Loucy (cell line): Measurements from ENCODE around the gene EPHB3.

ENCODE experiments used
- H2AFZ ChIP-seq: fragments of 200-600 bp; sonication (generic); 2 replicates; pipeline ENCODE4 v1.6.0; 2016; ENCODE audit warnings: antibody characterized with exemption, mild to moderate bottlenecking, low read length, moderate library complexity
- H3F3A ChIP-seq: fragments of 200-600 bp; 2 replicates; pipeline ENCODE4 v1.6.0; 2016; ENCODE audit warnings: antibody characterized with exemption, low read depth, mild to moderate bottlenecking
- H3K27me3 ChIP-seq: fragments of 200-600 bp; sonication (generic); 2 replicates; pipeline ENCODE4 v1.6.1; 2014; ENCODE audit warnings: low read length, mild to moderate bottlenecking; ENCODE audit not compliant: insufficient read depth, poor library complexity, severe bottlenecking
- H3K36me3 ChIP-seq: fragments of 200-600 bp; sonication (generic); 2 replicates; pipeline ENCODE4 v1.6.1; 2016; ENCODE audit warnings: low read length; ENCODE audit not compliant: insufficient read depth
- H3K4me1 ChIP-seq: fragments of 200-600 bp; sonication (generic); 2 replicates; pipeline ENCODE4 v1.5.1; 2014; ENCODE audit warnings: low read length, mild to moderate bottlenecking; ENCODE audit not compliant: insufficient read depth, poor library complexity, severe bottlenecking
- H3K4me2 ChIP-seq: fragments of 200-600 bp; sonication (generic); 2 replicates; pipeline ENCODE4 v1.6.0; 2014; ENCODE audit warnings: antibody characterized with exemption, low read length, low read depth, mild to moderate bottlenecking; ENCODE audit not compliant: poor library complexity, severe bottlenecking
- H3K4me3 ChIP-seq: fragments of 200-600 bp; sonication (generic); 2 replicates; pipeline ENCODE4 v1.5.1; 2014; ENCODE audit warnings: low read length, mild to moderate bottlenecking, mixed read lengths; ENCODE audit not compliant: poor library complexity, severe bottlenecking
- H3K79me2 ChIP-seq: fragments of 200-600 bp; sonication (generic); 2 replicates; pipeline ENCODE4 v1.6.1; 2014; ENCODE audit warnings: low read length; ENCODE audit not compliant: insufficient read depth
- H3K9ac ChIP-seq: fragments of 200-600 bp; sonication (generic); 2 replicates; pipeline ENCODE4 v1.6.0; 2014; ENCODE audit warnings: mild to moderate bottlenecking, low read depth, low read length, moderate library complexity; ENCODE audit not compliant: poor library complexity, severe bottlenecking
- H3K9me2 ChIP-seq: fragments of 200-600 bp; sonication (generic); replicated peaks from 2 replicates; pipeline ENCODE4 v1.6.1; 2016; ENCODE audit warnings: low read depth, low read length, mixed read lengths
- H3K9me3 ChIP-seq: fragments of 200-600 bp; sonication (generic); 2 replicates; pipeline ENCODE4 v1.6.1; 2014; ENCODE audit warnings: mild to moderate bottlenecking, antibody characterized with exemption, low read length, low read depth; ENCODE audit not compliant: insufficient read depth
- H4K20me1 ChIP-seq: fragments of 200-600 bp; sonication (generic); 2 replicates; pipeline ENCODE4 v1.6.0; 2014; ENCODE audit warnings: antibody characterized with exemption, low read length, mild to moderate bottlenecking; ENCODE audit not compliant: insufficient read depth, poor library complexity, severe bottlenecking
- CTCF ChIP-seq: fragments of 200-600 bp; sonication (generic); conservative IDR thresholded peaks from 2 replicates; pipeline ENCODE4 v1.5.1; 2014; ENCODE audit warnings: mild to moderate bottlenecking, antibody characterized with exemption, low read length
- EZH2phosphoT487 ChIP-seq: fragments of 200-600 bp; IDR thresholded peaks from 2 replicates; pipeline ENCODE4 v1.6.1; 2018; ENCODE audit warnings: antibody characterized with exemption, mild to moderate bottlenecking, moderate library complexity, borderline replicate concordance

EPHB3 gene

DNA sequence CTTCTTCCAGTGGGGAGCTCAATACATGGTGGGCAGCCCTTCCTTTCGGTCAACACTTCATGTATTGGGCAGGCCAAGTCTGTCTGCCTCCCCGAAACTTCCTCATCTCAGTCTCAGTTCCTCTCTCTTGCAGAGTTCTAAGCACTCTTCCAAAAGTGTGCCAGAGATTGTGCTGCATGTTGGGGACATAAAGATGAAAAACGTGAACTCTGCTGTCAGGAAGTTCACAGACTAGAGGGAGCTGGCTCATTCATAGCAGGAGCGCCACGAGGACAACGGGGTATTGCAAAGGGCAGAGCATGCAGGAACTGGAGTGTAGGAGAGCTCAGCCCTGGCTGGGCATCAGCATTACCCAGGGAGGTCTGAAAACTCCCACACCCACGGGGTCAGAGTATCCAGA is 15.3 kb upstream of the EPHB3 start:
- H3K9me3 ChIP-seq: no peaks in the 10 kb centered on the region
- no peak overlapping the region for H3K4me2 ChIP-seq
- no peaks in the 10 kb centered on the region for H3K9me2 ChIP-seq
- H3K4me3 ChIP-seq: no peak overlapping the region
- H4K20me1 ChIP-seq: no peaks in the 10 kb centered on the region
- H2AFZ ChIP-seq: no peak overlapping the region
- H3F3A ChIP-seq: no peaks in the 10 kb centered on the region
- no peak for TF ChIP-seq EZH2phosphoT487
- no peak for TF ChIP-seq CTCF
- no peaks in the 10 kb centered on the region for H3K27me3 ChIP-seq
- no peak overlapping the region for H3K9ac ChIP-seq
- no peaks in the 10 kb centered on the region for H3K36me3 ChIP-seq
- H3K79me2 ChIP-seq: no peaks in the 10 kb centered on the region
- no peaks in the 10 kb centered on the region for H3K4me1 ChIP-seq

- no peaks in the 10 kb centered on the region for H3K79me2 ChIP-seq
- H3K9me3 ChIP-seq: no peaks in the 10 kb centered on the region
- no peaks in the 10 kb centered on the region for H4K20me1 ChIP-seq
- no peak overlapping the region for H3K4me2 ChIP-seq
- H3K36me3 ChIP-seq: no peaks in the 10 kb centered on the region
- no peak overlapping the region for H3K9ac ChIP-seq
- TF ChIP-seq CTCF (no peak), EZH2phosphoT487 (no peak)
- no peak overlapping the region for H2AFZ ChIP-seq
- H3K4me1 ChIP-seq: no peaks in the 10 kb centered on the region
- H3K9me2 ChIP-seq: no peaks in the 10 kb centered on the region
- no peaks in the 10 kb centered on the region for H3F3A ChIP-seq
- H3K27me3 ChIP-seq: no peaks in the 10 kb centered on the region
- H3K4me3 ChIP-seq: no peak overlapping the region
Observed at GRCh38 chr3:184549796-184550577, 11.6 kb upstream of the EPHB3 start.

DNA sequence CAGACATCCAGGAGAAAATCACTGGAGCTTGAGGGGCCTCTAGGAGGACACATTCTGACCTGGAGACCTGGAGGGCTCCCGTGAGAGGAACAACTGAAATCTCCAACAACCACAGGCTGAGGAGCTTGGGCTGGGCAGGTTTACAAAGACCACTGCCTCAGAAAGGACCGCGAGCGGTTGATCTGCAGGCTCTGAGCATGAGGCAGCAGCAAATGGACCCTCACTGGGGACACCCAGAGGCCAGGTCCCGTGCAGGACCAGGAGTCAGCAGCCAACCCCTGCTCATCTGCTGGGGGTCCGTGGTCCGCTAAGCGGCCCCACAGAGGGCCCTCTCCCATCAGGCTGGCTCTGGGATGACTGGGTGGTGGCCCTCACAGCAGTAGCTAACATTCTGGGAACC is 10.5 kb upstream of the EPHB3 start:
- Histone ChIP-seq H3K9me2 (no peaks in the 10 kb centered on the region), H2AFZ (no peak overlapping the region), H3K9me3 (no peaks in the 10 kb centered on the region), H3F3A (no peaks in the 10 kb centered on the region), H4K20me1 (no peaks in the 10 kb centered on the region), H3K9ac (no peak overlapping the region), H3K36me3 (no peaks in the 10 kb centered on the region), H3K79me2 (no peaks in the 10 kb centered on the region), H3K4me2 (no peak overlapping the region), H3K27me3 (no peaks in the 10 kb centered on the region), H3K4me1 (no peaks in the 10 kb centered on the region), H3K4me3 (no peak overlapping the region)
- 0 out of 2 replicates have a peak, but pooled peaks have one; percentile 3 for TF ChIP-seq CTCF
- TF ChIP-seq EZH2phosphoT487: no peak
